A549 treated with CORT108297 at 1 μM for 4 hours (cell line): ENCODE measurements around the gene TNFRSF19. TPM values are rescaled to one million over a fixed set of nuclear protein-coding genes. Genes with fewer than 3 reads are reported as not detected.

Experiments used
- total RNA-seq: library from RNA; stranded (reverse); fragments of 200-300 nt; extraction: Qiagen RNA extraction; gene quantifications from 5 replicates; pipeline ENCODE4 v1.2.3, GENCODE V29; 2022

TNFRSF19 gene, protein sequence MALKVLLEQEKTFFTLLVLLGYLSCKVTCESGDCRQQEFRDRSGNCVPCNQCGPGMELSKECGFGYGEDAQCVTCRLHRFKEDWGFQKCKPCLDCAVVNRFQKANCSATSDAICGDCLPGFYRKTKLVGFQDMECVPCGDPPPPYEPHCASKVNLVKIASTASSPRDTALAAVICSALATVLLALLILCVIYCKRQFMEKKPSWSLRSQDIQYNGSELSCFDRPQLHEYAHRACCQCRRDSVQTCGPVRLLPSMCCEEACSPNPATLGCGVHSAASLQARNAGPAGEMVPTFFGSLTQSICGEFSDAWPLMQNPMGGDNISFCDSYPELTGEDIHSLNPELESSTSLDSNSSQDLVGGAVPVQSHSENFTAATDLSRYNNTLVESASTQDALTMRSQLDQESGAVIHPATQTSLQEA
- total RNA-seq: 2.8 to 3.6 TPM (median 3.2 TPM) in 5 replicates

DNA sequence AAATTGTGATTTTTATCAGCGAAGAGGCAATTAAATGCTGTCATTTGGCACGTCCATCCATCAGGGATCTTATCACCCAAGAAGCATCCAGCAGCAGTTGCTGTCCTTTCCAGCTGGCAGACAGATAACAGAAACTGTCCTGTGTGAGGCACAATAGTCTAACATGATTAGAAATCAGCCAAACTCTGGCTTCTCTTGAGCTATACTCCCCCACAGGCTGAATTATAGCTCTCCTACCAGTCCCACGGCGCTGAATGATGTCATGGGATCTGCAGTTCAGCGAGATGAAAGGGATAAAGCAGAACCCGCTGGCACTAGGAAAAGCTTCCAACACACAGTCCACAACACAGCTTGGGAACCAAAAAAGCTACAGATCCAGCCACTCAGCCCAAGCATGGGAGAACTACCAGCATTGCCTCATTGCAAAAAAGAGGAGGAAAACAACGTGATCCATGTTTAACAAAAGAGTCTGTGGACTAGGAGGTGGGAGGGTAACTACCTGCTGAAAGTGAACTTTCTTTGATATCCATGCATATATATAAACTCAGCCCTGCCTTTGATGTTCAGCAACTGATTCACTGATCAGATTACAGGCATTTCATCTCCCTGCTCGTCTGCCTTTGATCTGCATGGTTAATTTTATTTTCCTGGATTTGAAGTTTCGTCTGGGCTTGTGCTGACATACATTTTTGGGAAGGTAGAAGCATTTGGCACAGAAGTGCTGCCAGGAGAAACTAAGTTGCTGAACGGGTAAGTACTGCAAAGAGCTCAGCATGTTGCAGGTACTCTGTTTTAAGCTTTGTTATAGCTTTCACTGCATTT lies at the start of gene TNFRSF19:
Gene TNFRSF19 (plus strand): TSS at position 314 of the 822 bp plus-strand sequence. CDS start 19,772 bp downstream, outside the sequence.

Other genes starting within 250 kb of the TNFRSF19 start
- 9.2 to 14.1 TPM (median 11.3 TPM) in 5 replicates for gene SACS, start 136.7 kb upstream of the TNFRSF19 start, total RNA-seq